Stromal cell of bone marrow (primary cell): ENCODE data around the gene PACSIN3.
"Not testable (repeated sequence)": the region's sequence is repeated elsewhere in the genome, so short reads cannot be mapped to it uniquely, and the experiment has no call there.

Experiments
- DNase-seq: peaks from one replicate; pipeline ENCODE4 v3.0.0-alpha.2; 2012; ENCODE audit warnings: low read depth

The PACSIN3 gene

DNA sequence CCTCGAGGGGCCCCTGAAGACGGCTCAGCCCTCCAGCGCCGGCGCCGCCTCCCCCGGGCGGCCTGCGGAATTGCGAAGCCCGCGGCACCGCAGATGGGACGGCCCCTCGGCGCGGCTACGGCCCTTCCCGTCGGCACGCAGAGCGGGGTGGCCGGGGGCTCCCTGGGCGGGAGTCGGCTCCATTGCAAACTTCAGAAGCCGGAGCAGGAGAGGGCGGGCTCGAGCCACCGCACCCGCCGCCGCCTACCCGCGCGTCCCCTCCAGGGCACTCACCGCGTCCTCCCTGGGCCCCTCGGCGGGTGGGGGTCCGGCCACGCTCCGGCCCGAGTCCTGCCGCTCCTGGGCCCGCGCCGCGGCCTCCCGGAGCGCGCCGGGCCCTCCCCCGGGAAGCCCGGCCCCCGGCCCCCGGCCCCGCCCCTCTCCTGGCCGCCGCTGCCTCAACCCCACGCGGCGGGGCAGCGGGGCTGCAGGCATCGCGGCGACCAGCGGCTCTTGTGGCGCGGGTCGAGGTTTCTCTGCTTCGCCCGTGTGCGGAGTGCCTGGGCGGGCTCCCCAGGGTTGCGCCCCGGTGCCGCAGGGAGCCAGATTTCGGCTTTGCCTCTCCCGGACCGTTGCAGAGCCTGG, at the start of gene PACSIN3:
Gene PACSIN3 (minus strand): TSS at position 359 of the 624 bp plus-strand sequence. CDS start 3,707 bp downstream, outside the sequence.
- no peak for DNase-seq

DNA sequence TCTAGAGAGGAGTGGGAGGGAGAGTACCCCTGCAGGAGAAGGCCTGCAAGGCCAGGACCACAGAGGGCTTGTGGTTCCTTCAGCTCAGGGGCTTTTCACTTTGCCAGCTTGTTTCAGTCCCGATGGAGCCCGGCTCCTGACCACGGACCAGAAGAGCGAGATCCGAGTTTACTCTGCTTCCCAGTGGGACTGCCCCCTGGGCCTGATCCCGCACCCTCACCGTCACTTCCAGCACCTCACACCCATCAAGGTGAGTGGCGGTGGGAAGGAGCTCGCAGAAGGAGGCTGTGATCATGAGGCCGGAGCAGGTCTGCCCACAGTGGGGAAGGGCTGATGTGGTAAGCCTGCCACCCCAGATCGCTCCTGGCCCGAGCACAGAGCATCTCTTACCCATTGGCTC, 48.9 kb upstream of the PACSIN3 start:
- no peak for DNase-seq

DNA sequence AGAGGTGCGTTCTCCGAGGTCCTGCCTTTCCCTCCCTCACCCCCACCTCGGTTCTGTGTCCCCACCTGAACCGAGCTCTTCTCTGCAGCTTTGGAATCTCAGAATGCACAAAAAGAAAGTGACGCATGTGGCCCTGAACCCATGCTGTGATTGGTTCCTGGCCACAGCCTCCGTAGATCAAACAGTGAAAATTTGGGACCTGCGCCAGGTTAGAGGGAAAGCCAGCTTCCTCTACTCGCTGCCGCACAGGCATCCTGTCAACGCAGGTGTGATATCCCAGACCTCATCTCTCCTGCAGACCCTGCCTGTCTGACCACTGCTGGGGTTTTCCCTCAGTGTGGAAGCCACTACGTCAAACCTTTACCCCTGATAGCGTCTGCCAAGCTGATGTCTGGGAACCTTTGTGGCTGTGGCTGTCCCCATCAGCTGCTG, 48.5 kb upstream of the PACSIN3 start:
- DNase-seq, result no peak

DNA sequence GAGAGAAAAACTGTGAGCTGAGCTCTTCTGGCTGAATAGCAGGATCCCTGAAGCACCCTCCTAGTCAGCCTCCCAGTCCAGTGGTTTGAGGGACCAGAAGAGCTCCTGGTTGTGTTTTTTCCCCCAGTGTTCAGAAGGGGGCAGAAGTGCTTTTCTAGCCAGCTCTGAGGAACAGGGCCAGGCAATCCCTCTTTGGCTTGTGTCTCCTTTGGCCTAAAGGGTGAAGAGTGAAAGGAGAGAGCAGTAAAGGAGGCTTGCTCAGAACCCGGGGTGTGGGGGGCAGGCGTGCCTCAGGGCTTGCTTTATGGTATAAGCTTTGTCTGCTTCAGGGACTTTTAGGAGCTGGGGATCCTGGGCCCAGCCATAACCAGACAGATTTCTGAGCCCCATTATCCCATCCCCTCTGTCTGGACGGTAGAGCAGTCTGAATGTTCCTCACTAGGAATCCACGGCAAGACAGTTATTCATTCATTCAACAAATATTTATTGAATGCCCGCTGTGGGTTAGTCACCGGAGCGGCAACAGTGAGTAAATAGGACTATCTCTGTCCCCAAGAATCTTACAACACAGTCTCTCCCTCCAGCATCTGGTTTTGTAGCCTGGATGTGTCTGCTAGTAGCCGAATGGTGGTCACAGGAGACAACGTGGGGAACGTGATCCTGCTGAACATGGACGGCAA, 47.9 kb upstream of the PACSIN3 start:
- peak; percentile 39 for DNase-seq

DNA sequence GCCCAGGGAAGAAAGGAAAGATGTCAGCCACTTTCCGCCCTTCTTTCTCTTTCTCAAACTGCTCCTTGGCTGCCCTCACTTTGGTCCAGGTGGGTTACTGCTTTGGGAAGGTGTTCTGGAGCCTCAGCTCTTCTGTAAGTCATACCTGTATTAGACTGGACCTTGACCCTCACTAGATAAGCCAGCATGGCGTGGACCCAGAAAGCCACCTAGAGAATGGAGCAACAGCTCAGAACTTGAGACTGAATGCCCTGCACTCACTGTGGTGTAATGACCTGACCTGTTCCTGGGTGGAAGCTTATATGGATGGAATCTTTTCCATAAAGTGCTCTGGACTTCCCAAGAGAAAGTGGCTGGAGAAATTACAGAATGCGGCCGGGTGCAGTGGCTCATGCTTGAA, 46.8 kb upstream of the PACSIN3 start:
- no peak for DNase-seq

DNA sequence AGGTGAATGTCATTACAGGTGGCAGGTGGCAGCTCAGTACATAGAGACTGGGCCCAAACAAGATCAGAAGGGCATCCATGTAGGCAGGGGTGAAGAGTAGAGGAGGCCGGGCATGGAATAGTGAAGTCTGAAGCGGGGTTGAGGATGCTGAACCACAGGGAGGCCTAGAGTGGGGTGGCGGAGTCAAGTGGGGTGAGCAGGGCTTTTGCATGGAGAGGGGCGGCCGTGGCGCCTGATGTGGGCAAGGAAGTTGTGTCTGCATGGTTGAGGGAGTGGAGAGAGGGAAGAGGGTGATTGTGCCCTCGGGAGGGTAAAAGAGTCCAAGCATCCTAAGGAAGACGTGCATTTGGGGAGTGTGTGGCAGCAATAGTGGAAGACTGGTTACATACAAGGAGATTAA, 42.9 kb upstream of the PACSIN3 start:
- DNase-seq, result no peak

DNA sequence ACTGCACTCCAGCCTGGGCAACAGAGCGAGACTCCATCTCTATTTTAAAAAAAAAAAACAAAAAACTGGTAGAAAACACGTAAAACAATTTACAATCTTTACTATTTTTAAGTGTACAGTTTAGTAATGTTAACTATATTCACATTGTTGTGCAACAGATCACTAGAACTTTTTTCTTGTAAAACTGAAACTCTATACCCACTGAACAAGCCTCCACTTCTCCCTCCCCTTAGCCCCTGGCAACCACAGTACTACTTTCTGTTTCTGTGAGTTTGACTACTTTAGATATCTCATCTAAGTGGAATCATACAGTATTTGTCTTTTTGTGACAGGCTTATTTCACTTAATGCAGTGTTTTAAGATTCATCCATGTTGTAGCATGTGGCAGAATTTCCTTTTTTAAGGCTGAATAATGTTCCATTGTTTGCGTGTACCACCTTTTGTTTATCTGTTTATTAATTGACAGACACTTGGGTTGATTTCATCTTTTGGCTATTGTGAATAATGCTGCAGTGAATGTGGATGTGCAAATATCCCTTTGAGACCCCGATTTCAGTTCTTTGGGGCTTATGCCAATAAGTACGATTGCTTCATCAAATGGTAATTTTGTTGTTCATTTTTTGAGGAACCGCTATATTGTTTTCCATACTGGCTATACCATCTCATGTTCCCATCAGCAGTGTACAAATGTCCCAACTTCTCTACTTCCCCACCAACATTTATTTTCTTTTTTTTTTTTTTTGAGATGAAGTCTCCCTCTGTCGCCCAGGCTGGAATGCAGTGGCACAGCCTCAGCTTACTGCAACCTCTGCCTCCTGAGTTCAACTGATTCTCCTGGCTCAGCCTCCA, 39.5 kb upstream of the PACSIN3 start:
- no peak for DNase-seq

DNA sequence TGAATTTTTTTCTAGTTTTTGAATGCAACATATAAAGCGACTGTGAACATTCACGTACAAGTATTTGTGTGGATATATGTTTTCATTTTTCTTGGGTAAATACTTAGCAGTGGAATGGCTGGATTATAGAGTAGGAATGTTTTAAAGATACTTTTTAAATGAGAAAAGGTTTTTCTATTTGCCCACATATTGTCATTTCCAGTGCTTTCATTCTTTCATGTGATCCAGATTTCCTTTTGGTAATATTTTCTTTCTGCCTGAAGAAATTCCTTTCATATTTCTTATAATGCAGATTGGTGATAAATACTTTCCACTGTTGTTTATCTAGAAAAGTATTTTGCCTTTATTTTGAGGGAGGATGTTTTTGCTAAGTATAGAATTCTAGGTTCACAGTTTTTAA, 36.5 kb upstream of the PACSIN3 start:
- DNase-seq, result no peak

DNA sequence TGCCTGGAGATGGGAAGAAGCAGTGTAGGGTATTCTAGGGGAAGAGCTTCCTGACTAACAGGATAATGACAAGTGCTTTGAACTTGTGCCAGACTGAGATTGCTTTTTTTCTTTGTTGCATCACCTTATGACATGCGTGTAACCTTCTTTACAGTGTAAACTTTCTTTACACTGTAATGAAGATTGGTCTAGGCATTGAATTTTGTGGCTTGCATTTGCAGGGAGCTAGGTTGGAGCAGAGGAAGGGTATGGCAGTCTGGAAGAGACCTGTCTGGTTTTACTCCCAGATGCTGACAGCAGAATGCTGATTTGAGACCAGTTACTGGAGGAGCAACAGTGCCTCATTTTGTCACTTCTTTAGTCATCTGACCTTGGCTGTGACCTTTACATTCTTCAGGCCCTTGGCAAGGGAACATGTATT, 34.2 kb upstream of the PACSIN3 start:
- DNase-seq, result no peak

DNA sequence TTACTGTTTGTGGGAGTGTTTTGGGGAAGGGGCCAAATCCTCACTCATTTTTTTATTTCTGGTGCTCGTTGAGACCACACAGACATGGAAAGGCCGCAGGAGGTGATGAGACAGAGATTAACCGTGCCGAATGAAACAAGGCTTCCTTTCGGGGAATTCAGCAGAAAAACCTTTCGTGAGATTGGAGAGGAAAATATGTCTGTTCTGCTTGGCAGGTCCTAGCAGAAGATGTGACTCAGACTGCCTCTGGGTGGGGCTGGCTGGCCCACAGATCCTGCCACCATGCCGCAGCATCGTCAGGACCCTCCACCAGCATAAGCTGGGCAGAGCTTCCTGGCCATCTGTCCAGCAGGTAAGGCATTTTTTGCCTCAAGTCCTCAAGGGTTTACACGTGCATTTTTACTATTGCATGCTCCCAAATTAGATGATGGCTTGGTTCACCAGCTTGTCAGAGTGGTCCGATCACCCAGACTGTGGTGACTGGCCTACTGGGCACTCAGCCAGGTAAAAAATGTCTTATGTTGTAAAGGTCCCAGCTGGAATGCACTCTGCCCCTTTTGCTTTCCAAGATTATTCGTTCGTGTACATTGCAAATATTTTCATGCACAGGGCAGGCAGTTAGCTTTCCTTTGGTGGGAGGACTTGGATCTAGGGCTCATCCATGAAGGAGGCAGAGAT, 30.0 kb upstream of the PACSIN3 start:
- peak; percentile 82 for DNase-seq

DNA sequence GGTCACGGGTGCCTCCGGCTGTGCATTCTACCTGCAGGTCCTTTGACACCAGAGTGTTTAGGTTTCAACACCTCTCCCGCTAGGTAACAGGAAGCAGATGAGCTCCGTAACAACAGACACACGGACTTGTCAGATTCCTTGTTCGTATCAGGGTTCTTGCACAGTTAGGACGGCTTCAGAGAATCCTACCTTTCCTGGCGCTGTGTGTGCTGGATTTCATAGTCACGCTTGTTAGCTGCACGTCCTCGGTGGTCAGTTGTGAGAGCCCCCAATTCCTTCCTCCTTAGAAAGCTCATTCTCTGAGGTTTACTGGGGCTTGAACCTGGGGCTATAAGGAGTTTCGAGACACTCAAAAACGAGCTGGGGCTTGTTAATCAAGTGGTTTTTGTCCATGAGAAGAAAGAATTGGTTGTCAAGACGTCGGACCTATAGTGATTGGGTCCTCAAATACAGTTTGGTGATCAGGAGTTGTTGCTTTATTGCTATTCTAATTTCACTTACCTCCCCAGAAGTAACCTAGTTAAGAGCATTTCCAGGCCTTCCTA, 29.2 kb upstream of the PACSIN3 start:
- no peak for DNase-seq

DNA sequence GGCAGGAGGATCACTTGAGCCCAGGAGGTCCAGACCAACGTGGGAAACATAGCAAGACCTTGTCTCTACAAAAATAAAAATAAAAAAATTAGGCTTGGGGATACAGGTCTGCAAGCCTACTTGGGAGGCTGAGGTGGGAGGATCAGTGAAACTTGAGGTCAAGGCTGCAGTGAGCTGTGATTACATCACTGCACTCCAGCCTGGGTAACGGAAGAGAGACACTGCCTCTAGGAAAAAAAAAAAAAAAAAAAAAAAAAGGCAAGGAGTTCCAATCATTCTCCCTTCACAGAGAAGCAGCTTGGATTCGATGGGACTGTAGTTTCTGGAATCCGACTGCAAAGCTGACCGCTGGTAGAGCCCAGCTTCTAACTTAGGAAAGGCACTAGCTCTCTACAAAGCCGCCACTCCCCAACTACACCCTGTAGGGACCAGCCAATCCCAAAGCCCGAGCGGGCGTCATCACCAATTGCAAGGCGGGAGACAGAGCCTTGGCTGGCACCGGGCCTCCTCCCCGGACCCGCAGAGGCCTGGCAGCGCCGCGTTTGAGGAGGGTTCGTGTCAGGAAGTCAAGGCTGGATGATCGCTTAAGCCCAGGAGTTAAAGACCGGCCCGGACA, 27.8 kb upstream of the PACSIN3 start:
- DNase-seq, result peak; percentile 89

DNA sequence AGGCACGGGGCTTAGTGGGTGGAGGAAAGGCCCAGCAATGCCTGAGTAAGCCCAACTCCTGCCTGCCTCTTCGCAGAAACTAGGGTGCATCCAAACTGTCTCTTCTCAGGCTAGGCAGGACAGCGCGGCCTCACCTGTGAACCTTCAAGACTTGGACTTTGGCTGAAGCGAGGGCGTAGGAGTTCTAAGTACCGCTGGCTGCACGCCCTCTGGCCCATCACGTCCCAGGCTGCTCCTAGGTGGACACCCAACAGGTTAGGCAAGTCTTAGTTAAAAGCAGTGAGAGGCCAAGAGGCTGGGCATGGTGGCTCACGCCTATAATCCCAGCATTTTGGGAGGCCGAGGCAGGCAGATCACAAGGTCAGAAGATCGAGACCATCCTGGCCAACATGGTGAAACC, 26.7 kb upstream of the PACSIN3 start:
- DNase-seq, result no peak

DNA sequence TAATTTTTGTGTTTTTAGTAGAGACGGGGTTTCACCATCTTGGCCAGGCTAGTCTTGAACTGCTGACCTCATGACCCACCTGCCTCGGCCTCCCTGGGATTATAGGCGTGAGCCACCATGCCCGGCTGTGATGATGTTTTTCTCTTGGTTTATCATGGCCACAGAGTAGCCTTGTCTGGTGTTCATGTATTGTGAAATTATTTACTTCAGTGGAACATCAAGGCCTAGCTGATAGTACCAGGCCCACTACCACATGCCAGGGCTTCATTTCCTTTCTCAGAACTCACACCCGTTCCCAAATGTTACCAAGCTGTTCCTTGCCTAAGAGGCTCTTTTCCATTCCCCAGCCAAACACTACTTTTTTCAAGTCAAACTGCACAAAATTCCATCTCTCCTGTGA, 22.4 kb upstream of the PACSIN3 start:
- DNase-seq, result no peak

DNA sequence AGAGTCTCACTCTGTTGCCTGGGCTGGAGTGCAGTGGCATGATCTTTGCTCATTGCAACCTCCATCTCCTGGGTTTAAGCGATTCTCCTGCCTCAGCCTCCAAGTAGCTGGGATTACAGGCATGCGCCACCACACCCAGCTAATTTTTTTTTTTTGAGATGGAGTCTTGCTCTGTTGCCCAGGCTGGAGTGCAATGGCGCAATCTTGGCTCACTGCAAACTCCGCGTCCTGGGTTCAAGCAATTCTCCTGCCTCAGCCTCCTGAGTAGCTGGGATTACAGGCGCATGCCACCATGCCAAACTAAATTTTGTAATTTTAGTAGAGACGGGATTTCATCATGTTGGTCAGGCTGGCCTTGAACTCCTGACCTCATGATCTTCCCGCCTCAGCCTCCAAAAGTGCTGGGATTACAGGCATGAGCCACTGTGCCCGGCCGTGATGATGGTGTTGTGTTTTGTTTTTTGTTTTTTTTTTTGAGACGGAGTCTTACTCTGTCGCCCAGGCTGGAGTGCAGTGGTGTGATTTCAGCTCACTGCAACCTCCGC, 21.8 kb upstream of the PACSIN3 start:
- not testable (repeated sequence) for DNase-seq

DNA sequence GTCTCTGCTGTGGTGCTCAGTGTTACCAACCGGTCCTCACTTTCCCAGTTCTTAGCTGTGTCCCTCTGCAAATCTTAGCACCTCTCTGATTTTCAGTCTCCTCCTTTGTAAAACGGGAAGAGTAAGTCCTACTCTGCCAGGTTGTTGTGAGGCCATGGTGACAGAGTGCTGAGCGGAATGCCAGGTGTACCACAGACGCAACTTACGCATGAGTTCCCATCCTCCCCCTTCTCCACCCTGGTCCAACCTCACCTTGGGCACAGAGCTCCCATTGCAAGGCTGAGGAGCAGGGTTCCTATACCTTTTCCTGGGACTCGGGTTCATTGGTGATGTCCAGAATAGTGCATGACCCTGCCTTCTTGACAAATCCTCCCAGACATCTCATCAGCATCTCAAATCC, 21.2 kb upstream of the PACSIN3 start:
- DNase-seq, result no peak

DNA sequence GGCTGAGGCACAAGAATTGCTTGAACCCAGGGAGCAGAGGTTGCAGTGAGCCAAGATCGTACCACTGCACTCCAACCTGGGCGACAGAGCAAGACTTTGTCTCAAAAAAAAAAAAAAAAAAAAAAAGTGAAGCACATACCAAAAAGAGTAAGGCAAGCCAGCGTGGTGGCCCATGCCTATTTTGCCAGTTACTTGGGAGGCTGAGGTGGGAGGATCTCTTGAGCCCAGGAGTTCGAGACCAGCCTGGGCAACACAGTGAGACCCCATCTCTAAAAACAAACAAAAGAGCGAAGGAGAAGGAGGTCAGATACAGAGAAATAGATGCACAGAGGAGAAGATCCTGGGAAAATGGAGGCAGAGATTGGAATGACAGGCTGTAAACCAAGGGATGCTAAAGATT, 20.3 kb upstream of the PACSIN3 start:
- DNase-seq, result not testable (repeated sequence)

DNA sequence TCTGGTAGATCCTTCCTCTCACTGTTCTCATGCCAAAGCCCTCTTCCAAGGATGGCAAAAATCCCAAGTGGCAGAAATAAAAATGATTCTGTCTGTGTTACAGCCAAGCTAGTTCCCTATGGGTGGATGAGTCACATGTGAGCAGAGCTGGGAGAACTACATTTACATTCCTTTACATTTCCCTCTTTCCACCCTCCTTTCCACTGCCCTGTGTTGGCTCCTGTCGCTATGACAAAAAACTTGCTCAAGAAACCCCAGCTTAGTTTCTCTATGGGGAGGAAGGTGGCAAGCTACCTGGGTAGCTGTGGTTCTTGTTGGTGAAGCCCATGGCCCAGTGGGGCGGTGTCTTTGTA, 18.4 kb upstream of the PACSIN3 start:
- peak; percentile 58 for DNase-seq

DNA sequence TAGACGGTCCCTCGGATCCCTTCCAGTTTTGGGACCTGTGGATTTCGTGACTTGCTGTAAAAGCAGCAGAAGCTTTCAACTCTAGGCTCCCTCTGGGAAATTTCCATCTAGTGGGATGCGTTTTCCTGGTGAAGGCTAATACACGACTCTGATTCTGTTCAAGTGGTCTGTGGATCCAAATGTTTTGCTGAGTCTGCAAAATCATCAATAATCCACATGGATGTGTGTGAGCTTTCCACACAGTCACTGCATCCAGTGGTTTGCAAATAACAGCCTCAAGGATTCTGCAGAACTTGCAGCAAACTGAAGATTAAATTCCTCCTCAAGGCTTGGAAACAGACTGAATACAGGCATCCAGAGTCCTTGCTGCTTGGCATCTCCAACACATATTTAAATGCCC, 16.3 kb upstream of the PACSIN3 start:
- no peak for DNase-seq

DNA sequence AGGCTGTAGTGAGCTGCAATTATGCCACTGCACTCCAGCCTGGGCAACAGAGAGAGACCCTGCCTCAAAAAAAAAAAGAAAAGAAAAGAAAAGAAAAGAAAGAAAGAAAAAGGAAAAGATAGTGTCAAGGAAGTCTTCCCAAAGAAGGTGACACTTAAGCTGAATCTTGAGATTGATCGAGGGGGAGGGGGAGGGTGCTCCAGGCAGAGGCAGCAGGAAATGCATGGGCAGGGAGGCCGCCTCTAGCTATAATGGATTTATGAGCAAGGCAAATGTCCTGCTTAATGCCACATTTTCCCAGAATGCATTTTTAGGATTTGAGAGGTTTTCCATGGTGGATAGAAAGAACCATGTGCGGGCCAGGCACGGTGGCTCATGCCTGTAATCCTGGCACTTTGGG, 14.8 kb upstream of the PACSIN3 start:
- no peak for DNase-seq

DNA sequence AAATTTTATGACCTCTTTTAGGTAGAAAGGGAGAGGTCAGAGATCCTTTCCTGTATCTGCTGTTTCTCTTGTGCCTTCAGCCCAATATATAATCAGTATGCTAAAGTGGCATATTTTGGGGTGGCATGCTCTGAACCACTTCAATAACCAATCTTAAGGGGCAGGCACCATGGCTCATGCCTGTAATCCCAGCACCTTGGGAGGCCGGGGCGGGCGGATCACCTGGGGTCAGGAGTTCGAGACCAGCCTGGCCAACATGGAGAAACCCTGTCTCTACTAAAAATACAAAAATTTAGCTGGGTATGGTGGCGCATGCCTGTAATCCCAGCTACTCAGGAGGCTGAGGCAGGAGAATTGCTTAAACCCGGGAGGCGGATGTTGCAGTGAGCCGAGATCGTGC, 11.9 kb upstream of the PACSIN3 start:
- not testable (repeated sequence) for DNase-seq
